Upper lobe of left lung (tissue), 6 donors: ENCODE data around the gene TREML2. TPM values are rescaled to one million over a fixed set of nuclear protein-coding genes. Genes with fewer than 3 reads are reported as not detected.

Source experiments
- ATAC-seq, 2 donors: fragments of 200-7000 bp; cut with Tn5 transposase; one replicate each; pipeline ENCODE4 v1.9.1; 2022; ENCODE audit warnings: mild to moderate bottlenecking in 2 of 2, moderate library complexity in 2 of 2; ENCODE audit not compliant: low FRiP score in 2 of 2
- DNase-seq, 2 donors: peaks; one replicate each; pipeline ENCODE4 v3.0.0-alpha.2; 2019 to 2020
- H3K27ac ChIP-seq, 4 donors: fragments of 200-600 bp; sonication (generic); one replicate each; pipeline ENCODE4 v1.5.1; 2016 to 2019
- H3K27me3 ChIP-seq, 4 donors: fragments of 200-600 bp; sonication (generic); one replicate each; pipeline ENCODE4 v1.5.1; 2017 to 2019
- H3K36me3 ChIP-seq, 4 donors: fragments of 200-600 bp; sonication (generic); one replicate each; pipeline ENCODE4 v1.5.1; 2016 to 2019
- H3K4me1 ChIP-seq, 4 donors: fragments of 200-600 bp; sonication (generic); one replicate each; pipeline ENCODE4 v1.5.1; 2018 to 2019
- H3K4me3 ChIP-seq, 4 donors: fragments of 200-600 bp; sonication (generic); one replicate each; pipeline ENCODE4 v1.5.1; 2017 to 2019; ENCODE audit warnings: mild to moderate bottlenecking in 2 of 4, moderate library complexity in 1 of 4
- H3K9me3 ChIP-seq, 4 donors: fragments of 200-600 bp; sonication (generic); one replicate each; pipeline ENCODE4 v1.5.1; 2018 to 2019
- EP300 ChIP-seq, 4 donors: sonication (generic); formaldehyde crosslinking; IDR thresholded peaks; one replicate each; pipeline ENCODE4 v1.5.1; 2017; ENCODE audit warnings: antibody characterized with exemption in 4 of 4, control low read depth in 2 of 4
- POLR2A ChIP-seq, 4 donors: fragments of 450-650 bp; IDR thresholded peaks; one replicate each; pipeline ENCODE4 v1.5.1; 2016 to 2017; ENCODE audit warnings: antibody characterized with exemption in 4 of 4, mild to moderate bottlenecking in 2 of 4
- POLR2AphosphoS5 ChIP-seq, 2 donors: sonication (generic); formaldehyde crosslinking; IDR thresholded peaks; one replicate each; pipeline ENCODE4 v1.5.1; 2017; ENCODE audit warnings: antibody characterized with exemption in 2 of 2
- WGBS, 2 donors: methylation state at CpG; one replicate each; pipeline ENCODE4 v1.1.5; 2017 to 2018; 5-methylcytosine and 5-hydroxymethylcytosine counted together
- small RNA-seq, 4 donors: library from RNA; depleted of rRNA; stranded (forward); fragments of <200 nt; gene quantifications; one replicate each; pipeline ENCODE3, GENCODE V24; 2016
- total RNA-seq, 6 donors: library from RNA; depleted of rRNA in 4 of 6; stranded (reverse); fragments of >200 nt in 4 of 6; gene quantifications; one replicate each; pipeline versions ENCODE4 v1.1.0 to v1.2.1, GENCODE V29; 2016 to 2021
- TF ChIP-seq, protein P1 (sequence below), 6 experiments: fragments of 450-650 bp in 4 of 6; fragments of 200-600 bp in 2 of 6; sonication (generic) in 2 of 6; IDR thresholded peaks; one replicate each; pipeline ENCODE4 v1.5.1; 2016 to 2019; ENCODE audit warnings: antibody characterized with exemption in 6 of 6
- donor health status: DM: no; HTN: no; CAD: no; lungs with moderate emphysema.
- donor health status: DM: no; HTN: yes; CAD: no; lungs with severe emphysema.

The TREML2 gene
- total RNA-seq, 6 donors from 2014 or later = 0.67 to 2.3 (median 1.5) TPM; not detected in 1

DNA sequence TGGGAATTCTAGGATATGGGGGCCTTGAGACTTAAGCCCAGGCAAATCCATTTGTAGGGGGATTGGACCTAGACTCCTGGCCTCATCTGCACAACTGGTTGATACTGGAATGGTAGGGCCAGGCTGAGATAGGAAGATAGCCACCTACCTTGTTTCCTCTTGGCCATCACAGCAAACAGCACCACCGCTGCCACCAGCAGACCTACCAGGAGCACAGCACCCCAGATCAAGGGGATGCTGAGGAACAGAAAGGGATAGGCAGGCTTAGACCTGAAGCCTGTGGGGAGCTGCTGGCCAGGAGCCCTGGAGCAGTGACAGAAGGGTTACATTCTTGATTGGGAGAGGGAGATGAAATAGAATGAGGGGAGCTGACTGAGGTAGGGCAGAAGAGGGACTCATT lies 50.3 kb downstream of the TREML2 start:
- DNase-seq = no peak
- H3K27me3 ChIP-seq = no peaks in the 10 kb centered on the region
- WGBS, 2 donors = 100% methylated on average over 1 of the region's 1 CpG
- H3K9me3 ChIP-seq = no peaks in the 10 kb centered on the region
- H3K4me3 ChIP-seq = no peak overlapping the region
- ATAC-seq = no peak
- H3K27ac ChIP-seq = no peak overlapping the region
- TF ChIP-seq POLR2A (IDR thresholded peaks at IDR 0.05) = no peak
- TF ChIP-seq, protein P1, sequence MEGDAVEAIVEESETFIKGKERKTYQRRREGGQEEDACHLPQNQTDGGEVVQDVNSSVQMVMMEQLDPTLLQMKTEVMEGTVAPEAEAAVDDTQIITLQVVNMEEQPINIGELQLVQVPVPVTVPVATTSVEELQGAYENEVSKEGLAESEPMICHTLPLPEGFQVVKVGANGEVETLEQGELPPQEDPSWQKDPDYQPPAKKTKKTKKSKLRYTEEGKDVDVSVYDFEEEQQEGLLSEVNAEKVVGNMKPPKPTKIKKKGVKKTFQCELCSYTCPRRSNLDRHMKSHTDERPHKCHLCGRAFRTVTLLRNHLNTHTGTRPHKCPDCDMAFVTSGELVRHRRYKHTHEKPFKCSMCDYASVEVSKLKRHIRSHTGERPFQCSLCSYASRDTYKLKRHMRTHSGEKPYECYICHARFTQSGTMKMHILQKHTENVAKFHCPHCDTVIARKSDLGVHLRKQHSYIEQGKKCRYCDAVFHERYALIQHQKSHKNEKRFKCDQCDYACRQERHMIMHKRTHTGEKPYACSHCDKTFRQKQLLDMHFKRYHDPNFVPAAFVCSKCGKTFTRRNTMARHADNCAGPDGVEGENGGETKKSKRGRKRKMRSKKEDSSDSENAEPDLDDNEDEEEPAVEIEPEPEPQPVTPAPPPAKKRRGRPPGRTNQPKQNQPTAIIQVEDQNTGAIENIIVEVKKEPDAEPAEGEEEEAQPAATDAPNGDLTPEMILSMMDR (IDR thresholded peaks at IDR 0.05) = no peak
- TF ChIP-seq POLR2AphosphoS5 (IDR thresholded peaks at IDR 0.05) = no peak
- TF ChIP-seq EP300 (IDR thresholded peaks at IDR 0.05) = no peak
- peaks cover 0 to 3% (median 0%) of the 10 kb centered on the region in 4 donors for H3K36me3 ChIP-seq
- H3K4me1 ChIP-seq = no peaks in the 10 kb centered on the region

GRCh38 chr6:41147917-41148316 lies 53.0 kb downstream of the TREML2 start:
- 95 to 100% methylated on average over 1 of the region's 1 CpG for WGBS, 2 donors
- TF ChIP-seq POLR2AphosphoS5 (IDR thresholded peaks at IDR 0.05) (no peak), EP300 (IDR thresholded peaks at IDR 0.05) (no peak), POLR2A (IDR thresholded peaks at IDR 0.05) (no peak)
- TF ChIP-seq, protein P1 (IDR thresholded peaks at IDR 0.05) = no peak
- no peak for ATAC-seq
- Histone ChIP-seq H3K36me3 (peaks cover 0 to 3% (median 0%) of the 10 kb centered on the region in 4 donors), H3K27ac (no peak overlapping the region), H3K9me3 (no peaks in the 10 kb centered on the region), H3K27me3 (no peaks in the 10 kb centered on the region), H3K4me3 (no peak overlapping the region), H3K4me1 (no peaks in the 10 kb centered on the region)
- no peak for DNase-seq

Small RNA genes within 50 kb of the gene (small RNA-seq; reads per million reads assigned to genes)
- gene AL391903.2 (0 reads per million in 4 donors), gene RNA5SP207 (1.4 to 4.8 (median 2.7) reads per million in 4 donors)

Other genes with a start within 250 kb of the TREML2 start
- 10 to 100 TPM in 1 of 6 donors, 1 to 10 TPM in 4, under 1 TPM in 1; 0.97 to 12.6 (median 2.3) TPM for gene UNC5CL, start 161.9 kb downstream of the TREML2 start, total RNA-seq
- not detected for gene TSPO2, start 158.7 kb downstream of the TREML2 start, total RNA-seq
- gene APOBEC2, start 147.9 kb downstream of the TREML2 start, total RNA-seq = not detected
- 10 to 100 TPM; 10.0 to 27.3 (median 20.0) TPM for gene OARD1, start 128.8 kb downstream of the TREML2 start, total RNA-seq
- 10 to 100 TPM; 18.5 to 33.0 (median 21.6) TPM for gene NFYA, start 128.2 kb downstream of the TREML2 start, total RNA-seq
- 1 to 10 TPM in 4 of 6 donors, not detected in 2; 2.6 to 6.3 (median 4.4) TPM for gene TREML1, start 46.8 kb downstream of the TREML2 start, total RNA-seq
- gene TREM2, start 38.0 kb downstream of the TREML2 start, total RNA-seq = 10 to 100 TPM in 5 of 6 donors, 1 to 10 TPM in 1; 6.5 to 66.6 (median 41.0) TPM
- not detected for gene TREML4, start 27.2 kb upstream of the TREML2 start, total RNA-seq
- gene TREM1, start 85.5 kb upstream of the TREML2 start, total RNA-seq = 100 to 1,000 TPM in 4 of 6 donors, 10 to 100 TPM in 2; 52.8 to 168 (median 115) TPM
- gene NCR2, start 134.5 kb upstream of the TREML2 start, total RNA-seq = not detected